Suprapubic skin (tissue), 4 donors: ENCODE data around the gene MOB3A. TPM values are rescaled to one million over a fixed set of nuclear protein-coding genes. Genes with fewer than 3 reads are reported as not detected.
"Not testable (repeated sequence)": the region's sequence is repeated elsewhere in the genome, so short reads cannot be mapped to it uniquely, and the experiment has no call there.

Experiments
- DNase-seq, 2 donors: peaks; one replicate each; pipeline ENCODE4 v3.0.0-alpha.2; 2019; ENCODE audit warnings: low spot score in 2 of 2
- H3K27ac ChIP-seq: fragments of 200-600 bp; sonication (generic); one replicate; pipeline ENCODE4 v1.5.1; 2019
- H3K27me3 ChIP-seq: fragments of 200-600 bp; sonication (generic); one replicate; pipeline ENCODE4 v1.5.1; 2019
- H3K36me3 ChIP-seq: fragments of 200-600 bp; sonication (generic); one replicate; pipeline ENCODE4 v1.5.1; 2019
- H3K4me1 ChIP-seq: fragments of 200-600 bp; sonication (generic); one replicate; pipeline ENCODE4 v1.5.1; 2019
- H3K4me3 ChIP-seq: fragments of 200-600 bp; sonication (generic); one replicate; pipeline ENCODE4 v1.5.1; 2019; ENCODE audit warnings: mild to moderate bottlenecking
- H3K9me3 ChIP-seq: fragments of 200-600 bp; sonication (generic); one replicate; pipeline ENCODE4 v1.5.1; 2019
- CTCF ChIP-seq, 2 donors: fragments of 200-600 bp in 1 of 2; fragments of 450-650 bp in 1 of 2; sonication (generic) in 1 of 2; IDR thresholded peaks; one replicate each; pipeline ENCODE4 v1.5.1; 2016 to 2019; ENCODE audit warnings: antibody characterized with exemption in 2 of 2, mild to moderate bottlenecking in 1 of 2, moderate library complexity in 1 of 2
- EP300 ChIP-seq: sonication (generic); formaldehyde crosslinking; IDR thresholded peaks from one replicate; pipeline ENCODE4 v1.6.1; 2017; ENCODE audit warnings: antibody characterized with exemption
- POLR2A ChIP-seq, 2 donors: fragments of 450-650 bp; IDR thresholded peaks; one replicate each; pipeline ENCODE4 v1.6.1; 2017; ENCODE audit warnings: antibody characterized with exemption in 2 of 2, mild to moderate bottlenecking in 2 of 2, moderate library complexity in 2 of 2
- POLR2AphosphoS5 ChIP-seq, 3 donors: sonication (generic); formaldehyde crosslinking; IDR thresholded peaks; one replicate each; pipeline ENCODE4 v1.6.1; 2017; ENCODE audit warnings: antibody characterized with exemption in 3 of 3
- WGBS: methylation state at CpG from one replicate; pipeline ENCODE4 v1.1.5; 2018; 5-methylcytosine and 5-hydroxymethylcytosine counted together
- total RNA-seq, 4 donors: library from RNA; depleted of rRNA; stranded (reverse); fragments of >200 nt; gene quantifications; one replicate each; pipeline ENCODE4 v1.1.0, GENCODE V29; 2016

Gene MOB3A
- total RNA-seq, 4 donors from 2014 or later: 23.7 to 29.4 (median 28.1) TPM

GRCh38 chr19:2035590-2035991, 60.5 kb downstream of the MOB3A start:
- peak; percentile 65 to 75 for DNase-seq
- WGBS: 80% methylated on average over 14 of the region's 14 CpGs
- Histone ChIP-seq H3K27me3 (no peaks in the 10 kb centered on the region), H3K4me3 (no peak overlapping the region), H3K27ac (no peak overlapping the region), H3K4me1 (peaks cover 57% of the 10 kb centered on the region), H3K9me3 (peaks cover 6% of the 10 kb centered on the region), H3K36me3 (peaks cover 29% of the 10 kb centered on the region)
- TF ChIP-seq POLR2AphosphoS5 (IDR thresholded peaks at IDR 0.05) (no peak), CTCF (IDR thresholded peaks at IDR 0.05) (no peak), POLR2A (IDR thresholded peaks at IDR 0.05) (no peak), EP300 (no peak)

GRCh38 chr19:2034729-2035589, 61.2 kb downstream of the MOB3A start:
- Histone ChIP-seq H3K27me3 (no peaks in the 10 kb centered on the region), H3K4me1 (peaks cover 53% of the 10 kb centered on the region), H3K4me3 (no peak overlapping the region), H3K9me3 (peaks cover 6% of the 10 kb centered on the region), H3K27ac (peak overlapping the region; percentile 97), H3K36me3 (peaks cover 23% of the 10 kb centered on the region)
- TF ChIP-seq POLR2A (IDR thresholded peaks at IDR 0.05) (no peak), CTCF (IDR thresholded peaks at IDR 0.05) (no peak)
- peak; percentile 82 to 89 for DNase-seq
- 40% methylated on average over 31 of the region's 34 CpGs for WGBS

- not testable (repeated sequence) for H3K4me3 ChIP-seq, DNase-seq, H3K9me3 ChIP-seq, H3K27me3 ChIP-seq
- Histone ChIP-seq H3K27ac (peak overlapping the region; percentile 97), H3K4me1 (peaks cover 51% of the 10 kb centered on the region), H3K36me3 (peaks cover 16% of the 10 kb centered on the region)
- 87% methylated on average over 15 of the region's 15 CpGs for WGBS
Observed at GRCh38 chr19:2034253-2034652, 61.9 kb downstream of the MOB3A start.

GRCh38 chr19:2033825-2034159, 62.3 kb downstream of the MOB3A start:
- Histone ChIP-seq H3K4me1 (peaks cover 56% of the 10 kb centered on the region), H3K4me3 (no peak overlapping the region)

GRCh38 chr19:2033115-2033824, 62.9 kb downstream of the MOB3A start:
- no peak for TF ChIP-seq POLR2A (IDR thresholded peaks at IDR 0.05)
- TF ChIP-seq CTCF (IDR thresholded peaks at IDR 0.05): no peak
- TF ChIP-seq EP300: no peak
- no peak for TF ChIP-seq POLR2AphosphoS5 (IDR thresholded peaks at IDR 0.05)
- peak overlapping the region; percentile 97 for H3K27ac ChIP-seq
- H3K9me3 ChIP-seq: peaks cover 6% of the 10 kb centered on the region
- no peak for DNase-seq
- H3K4me3 ChIP-seq: no peak overlapping the region
- 89% methylated on average over 6 of the region's 6 CpGs for WGBS
- no peaks in the 10 kb centered on the region for H3K27me3 ChIP-seq
- peaks cover 61% of the 10 kb centered on the region for H3K4me1 ChIP-seq
- peaks cover 6% of the 10 kb centered on the region for H3K36me3 ChIP-seq

More at GRCh38 chr19:2033825-2034159, 62.3 kb downstream of the MOB3A start:
- TF ChIP-seq EP300 (no peak), POLR2AphosphoS5 (IDR thresholded peaks at IDR 0.05) (no peak), CTCF (IDR thresholded peaks at IDR 0.05) (no peak), POLR2A (IDR thresholded peaks at IDR 0.05) (no peak)
- Histone ChIP-seq H3K27me3 (no peaks in the 10 kb centered on the region), H3K9me3 (peaks cover 6% of the 10 kb centered on the region), H3K27ac (peak overlapping the region; percentile 97), H3K36me3 (peaks cover 11% of the 10 kb centered on the region)
- peak in 1 of 2 donors; percentile 78 for DNase-seq
- WGBS: 72% methylated on average over 9 of the region's 9 CpGs
